Measurements from ENCODE around the gene ERBB2.
"Not testable (repeated sequence)": the region's sequence is repeated elsewhere in the genome, so short reads cannot be mapped to it uniquely, and the experiment has no call there.

ERBB2 gene

GRCh38 chr17:39742856-39743436, 43.1 kb downstream of the ERBB2 start:
- DNase-seq (ENCODE audit: low read depth in 2 of 2, low spot score in 1 of 2), result no peak

- no peak for DNase-seq (ENCODE audit: low read depth in 2 of 2, low spot score in 1 of 2)
These were observed 44.4 kb downstream of the ERBB2 start for GRCh38 chr17:39744075-39744835.

GRCh38 chr17:39744836-39745215, 45.0 kb downstream of the ERBB2 start:
- no peak for DNase-seq (ENCODE audit: low read depth in 2 of 2, low spot score in 1 of 2)

GRCh38 chr17:39745335-39746144, 45.7 kb downstream of the ERBB2 start:
- no peak for DNase-seq (ENCODE audit: low read depth in 2 of 2, low spot score in 1 of 2)

- no peak for DNase-seq (ENCODE audit: low read depth in 2 of 2, low spot score in 1 of 2)
These were observed 46.2 kb downstream of the ERBB2 start for GRCh38 chr17:39746145-39746461.

GRCh38 chr17:39747745-39748144, 47.9 kb downstream of the ERBB2 start:
- DNase-seq (ENCODE audit: low read depth in 2 of 2, low spot score in 1 of 2), result no peak

GRCh38 chr17:39748444-39749034, 48.7 kb downstream of the ERBB2 start:
- not testable (repeated sequence) for DNase-seq (ENCODE audit: low read depth in 2 of 2, low spot score in 1 of 2)

GRCh38 chr17:39750131-39751015, 50.5 kb downstream of the ERBB2 start:
- DNase-seq (ENCODE audit: low read depth in 2 of 2, low spot score in 1 of 2), result no peak

- no peak for DNase-seq (ENCODE audit: low read depth in 2 of 2, low spot score in 1 of 2)
These were observed 51.2 kb downstream of the ERBB2 start for GRCh38 chr17:39751016-39751543.

- no peak for DNase-seq (ENCODE audit: low read depth in 2 of 2, low spot score in 1 of 2)
These were observed 51.8 kb downstream of the ERBB2 start for GRCh38 chr17:39751637-39752036.

GRCh38 chr17:39752241-39752881, 52.5 kb downstream of the ERBB2 start:
- DNase-seq (ENCODE audit: low read depth in 2 of 2, low spot score in 1 of 2), result no peak

GRCh38 chr17:39753514-39754160, 53.8 kb downstream of the ERBB2 start:
- DNase-seq (ENCODE audit: low read depth in 2 of 2, low spot score in 1 of 2), result peak; percentile 50 to 54

- peak; percentile 88 to 94 for DNase-seq (ENCODE audit: low read depth in 2 of 2, low spot score in 1 of 2)
These were observed 54.5 kb downstream of the ERBB2 start for GRCh38 chr17:39754161-39754957.

- no peak for DNase-seq (ENCODE audit: low read depth in 2 of 2, low spot score in 1 of 2)
These were observed 55.2 kb downstream of the ERBB2 start for GRCh38 chr17:39754958-39755553.

GRCh38 chr17:39755554-39756379, 55.9 kb downstream of the ERBB2 start:
- no peak for DNase-seq (ENCODE audit: low read depth in 2 of 2, low spot score in 1 of 2)

- no peak for DNase-seq (ENCODE audit: low read depth in 2 of 2, low spot score in 1 of 2)
These were observed 56.7 kb downstream of the ERBB2 start for GRCh38 chr17:39756380-39757079.

- DNase-seq (ENCODE audit: low read depth in 2 of 2, low spot score in 1 of 2), result no peak
These were observed 57.4 kb downstream of the ERBB2 start for GRCh38 chr17:39757176-39757662.

All from stimulated activated CD8-positive, alpha-beta memory T cell treated with anti-CD3 and anti-CD28 coated beads, Interleukin-4, amount 100 ng/mL, for 1 hour (primary cell).